ENCODE measurements around the gene UST.
A peak's percentile ranks its signal among the peaks of the same experiment; 100 is the strongest.

UST gene

DNA sequence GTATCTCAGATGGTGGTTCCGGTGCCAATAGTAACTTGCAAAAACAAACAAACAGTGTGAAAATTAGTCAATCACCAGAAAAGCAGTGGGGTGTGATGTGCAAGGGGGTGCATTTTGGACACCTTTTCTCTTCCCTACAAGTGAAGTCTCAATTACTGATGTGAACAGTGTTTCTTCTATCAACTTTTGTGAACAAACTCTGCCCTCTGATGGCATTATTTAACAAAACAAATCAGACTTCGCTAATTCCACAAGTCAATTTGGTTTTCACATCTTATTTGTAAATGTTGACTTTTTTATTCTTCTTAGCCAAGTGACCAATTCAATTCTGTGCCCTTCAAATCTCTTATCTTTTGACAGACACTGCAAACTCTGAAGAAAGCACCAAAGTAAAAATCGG is 212.2 kb downstream of the UST start:
- Histone ChIP-seq H3K4me3 (ENCODE audit: insufficient read depth in 1 of 2, low read depth in 1 of 2, low read length in 2 of 2) (no peak overlapping the region), H4K91ac (ENCODE audit: low read length) (no peak overlapping the region)

DNA sequence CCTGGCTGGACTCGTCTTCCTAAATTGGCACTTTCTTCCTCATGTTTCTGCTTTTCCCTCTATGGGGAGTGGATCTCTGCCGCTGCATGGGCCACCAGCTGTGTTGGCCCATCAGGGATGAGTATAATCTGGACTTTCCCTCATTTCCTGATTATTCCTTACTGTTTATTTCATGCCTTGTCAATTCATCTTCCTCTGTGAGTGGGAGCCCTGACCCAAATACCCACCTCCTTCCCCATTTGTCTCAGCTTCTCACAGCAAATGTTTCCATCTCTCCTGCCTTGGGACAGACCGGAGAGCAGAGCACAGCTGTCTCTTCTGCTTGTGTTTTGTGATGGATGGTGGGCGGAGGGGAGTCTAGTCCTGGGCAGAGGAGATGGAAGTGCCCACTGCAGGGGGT is 212.7 kb downstream of the UST start:
- Histone ChIP-seq H2BK120ac (ENCODE audit: low read depth, low read length) (no peak overlapping the region), H3K4ac (ENCODE audit: low read depth in 1 of 2, low read length in 2 of 2) (no peak overlapping the region), H2BK15ac (ENCODE audit: low read depth, poor library complexity, severe bottlenecking) (no peak overlapping the region), H3K27me3 (ENCODE audit: control insufficient read depth in 1 of 2, insufficient read depth in 1 of 2, low read length in 2 of 2) (peaks cover 0 to 3% of the 10 kb centered on the region in 2 experiments), H2AFZ (ENCODE audit: low read depth, low read length) (no peak overlapping the region), H3K4me2 (ENCODE audit: low read length, poor library complexity, severe bottlenecking) (no peak overlapping the region), H3K9ac (ENCODE audit: low read length) (no peak overlapping the region), H3K18ac (ENCODE audit: low read depth in 1 of 2, low read length in 2 of 2) (no peak overlapping the region), H3K4me3 (ENCODE audit: insufficient read depth in 1 of 2, low read depth in 1 of 2, low read length in 2 of 2) (no peak overlapping the region), H3K79me1 (replicated peaks; ENCODE audit: low read length, poor library complexity, severe bottlenecking) (no peaks in the 10 kb centered on the region), H3K14ac (ENCODE audit: low read length in 2 of 2) (no peak overlapping the region), H3K23ac (ENCODE audit: low read length in 2 of 2) (no peak overlapping the region), H4K91ac (ENCODE audit: low read length) (no peak overlapping the region), H2BK12ac (ENCODE audit: low read length in 2 of 2) (peak overlapping the region in 1 of 2 experiments; percentile 33), H4K8ac (ENCODE audit: low read length) (no peak overlapping the region), H2AK5ac (ENCODE audit: low read length, severe bottlenecking) (no peak overlapping the region), H3K9me3 (ENCODE audit: control insufficient read depth, low read length) (no peaks in the 10 kb centered on the region), H3K4me1 (ENCODE audit: control insufficient read depth, insufficient read depth, low read depth, low read length) (peaks cover 5% of the 10 kb centered on the region), H2BK5ac (ENCODE audit: low read depth, low read length, poor library complexity, severe bottlenecking) (no peak overlapping the region), H3K36me3 (ENCODE audit: control insufficient read depth in 1 of 2, insufficient read depth in 2 of 2, low read depth in 1 of 2, low read length in 2 of 2) (peaks cover 0 to 9% of the 10 kb centered on the region in 2 experiments), H3K27ac (ENCODE audit: low read length, poor library complexity, severe bottlenecking) (no peak overlapping the region)
- DNase-seq: no peak
- WGBS: 86% methylated on average over 4 of the region's 4 CpGs

More for the DNA sequence above, 212.2 kb downstream of the UST start:
- H4K8ac ChIP-seq (ENCODE audit: low read length): no peak overlapping the region
- H3K14ac ChIP-seq (ENCODE audit: low read length in 2 of 2): no peak overlapping the region
- no peak overlapping the region for H3K18ac ChIP-seq (ENCODE audit: low read depth in 1 of 2, low read length in 2 of 2)
- peaks cover 0 to 10% of the 10 kb centered on the region in 2 experiments for H3K36me3 ChIP-seq (ENCODE audit: control insufficient read depth in 1 of 2, insufficient read depth in 2 of 2, low read depth in 1 of 2, low read length in 2 of 2)
- H3K27ac ChIP-seq (ENCODE audit: low read length, poor library complexity, severe bottlenecking): no peak overlapping the region
- no peaks in the 10 kb centered on the region for H3K9me3 ChIP-seq (ENCODE audit: control insufficient read depth, low read length)
- H2BK120ac ChIP-seq (ENCODE audit: low read depth, low read length): no peak overlapping the region
- H2BK12ac ChIP-seq (ENCODE audit: low read length in 2 of 2): no peak overlapping the region
- over 99% methylated on average over 3 of the region's 3 CpGs for WGBS
- no peak overlapping the region for H3K23ac ChIP-seq (ENCODE audit: low read length in 2 of 2)
- no peak overlapping the region for H2BK5ac ChIP-seq (ENCODE audit: low read depth, low read length, poor library complexity, severe bottlenecking)
- no peak overlapping the region for H2AK5ac ChIP-seq (ENCODE audit: low read length, severe bottlenecking)
- H3K4ac ChIP-seq (ENCODE audit: low read depth in 1 of 2, low read length in 2 of 2): no peak overlapping the region
- no peaks in the 10 kb centered on the region for H3K79me1 ChIP-seq (replicated peaks; ENCODE audit: low read length, poor library complexity, severe bottlenecking)
- H3K4me2 ChIP-seq (ENCODE audit: low read length, poor library complexity, severe bottlenecking): no peak overlapping the region
- H3K4me1 ChIP-seq (ENCODE audit: control insufficient read depth, insufficient read depth, low read depth, low read length): peaks cover 5% of the 10 kb centered on the region
- H3K9ac ChIP-seq (ENCODE audit: low read length): no peak overlapping the region
- no peak for DNase-seq
- no peak overlapping the region for H2BK15ac ChIP-seq (ENCODE audit: low read depth, poor library complexity, severe bottlenecking)
- no peak overlapping the region for H2AFZ ChIP-seq (ENCODE audit: low read depth, low read length)
- H3K27me3 ChIP-seq (ENCODE audit: control insufficient read depth in 1 of 2, insufficient read depth in 1 of 2, low read length in 2 of 2): peaks cover 0 to 3% of the 10 kb centered on the region in 2 experiments

DNA sequence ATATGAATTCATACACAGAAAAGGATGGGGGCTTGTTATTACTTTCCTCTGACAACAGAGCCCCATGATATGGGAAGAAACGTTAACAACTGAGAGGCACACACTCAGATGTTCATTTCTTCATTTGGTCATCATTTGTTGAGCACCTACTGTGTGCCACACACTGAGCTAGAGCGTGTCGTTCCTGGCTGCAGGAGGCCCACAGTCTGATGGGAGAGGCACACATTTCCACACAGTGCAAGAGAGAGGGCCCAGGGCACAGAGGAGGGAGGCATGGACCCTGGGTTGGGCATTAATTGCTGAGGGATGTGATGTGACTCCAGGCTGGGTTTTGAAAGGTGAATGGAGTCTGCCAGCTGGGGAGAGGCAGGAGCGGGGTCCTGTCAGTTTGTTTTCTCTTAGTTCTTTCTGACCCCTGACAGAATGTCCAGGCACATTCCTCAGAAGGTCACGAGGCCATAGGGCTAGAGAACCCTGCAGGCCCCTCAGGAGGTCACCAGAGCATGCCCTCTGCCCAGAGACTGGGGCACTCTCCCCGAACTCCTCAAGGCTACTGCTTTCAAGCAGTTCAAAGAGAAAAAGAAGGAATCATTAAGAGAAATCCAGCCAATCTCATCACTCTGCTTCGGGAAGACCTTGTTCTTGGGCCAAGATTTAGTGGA is 216.2 kb downstream of the UST start:
- Histone ChIP-seq H3K18ac (ENCODE audit: low read depth in 1 of 2, low read length in 2 of 2) (peak overlapping the region in 1 of 2 experiments; percentile 75), H3K23ac (ENCODE audit: low read length in 2 of 2) (no peak overlapping the region), H3K36me3 (ENCODE audit: control insufficient read depth in 1 of 2, insufficient read depth in 2 of 2, low read depth in 1 of 2, low read length in 2 of 2) (no peaks in the 10 kb centered on the region), H3K79me1 (replicated peaks; ENCODE audit: low read length, poor library complexity, severe bottlenecking) (no peaks in the 10 kb centered on the region), H3K9me3 (ENCODE audit: control insufficient read depth, low read length) (no peaks in the 10 kb centered on the region), H2BK15ac (ENCODE audit: low read depth, poor library complexity, severe bottlenecking) (no peak overlapping the region), H4K8ac (ENCODE audit: low read length) (no peak overlapping the region), H3K27ac (ENCODE audit: low read length, poor library complexity, severe bottlenecking) (no peak overlapping the region), H2BK120ac (ENCODE audit: low read depth, low read length) (no peak overlapping the region), H3K4me2 (ENCODE audit: low read length, poor library complexity, severe bottlenecking) (no peak overlapping the region), H3K9ac (ENCODE audit: low read length) (no peak overlapping the region), H4K91ac (ENCODE audit: low read length) (no peak overlapping the region), H2AFZ (ENCODE audit: low read depth, low read length) (no peak overlapping the region), H3K4me1 (ENCODE audit: control insufficient read depth, insufficient read depth, low read depth, low read length) (peaks cover 5% of the 10 kb centered on the region), H3K4me3 (ENCODE audit: insufficient read depth in 1 of 2, low read depth in 1 of 2, low read length in 2 of 2) (no peak overlapping the region), H2BK5ac (ENCODE audit: low read depth, low read length, poor library complexity, severe bottlenecking) (no peak overlapping the region), H2BK12ac (ENCODE audit: low read length in 2 of 2) (no peak overlapping the region), H3K14ac (ENCODE audit: low read length in 2 of 2) (peak overlapping the region in 1 of 2 experiments; percentile 64), H3K27me3 (ENCODE audit: control insufficient read depth in 1 of 2, insufficient read depth in 1 of 2, low read length in 2 of 2) (peaks cover 0 to 3% of the 10 kb centered on the region in 2 experiments), H3K4ac (ENCODE audit: low read depth in 1 of 2, low read length in 2 of 2) (peak overlapping the region in 1 of 2 experiments; percentile 75), H2AK5ac (ENCODE audit: low read length, severe bottlenecking) (no peak overlapping the region)
- no peak for DNase-seq
- 75% methylated on average over 7 of the region's 7 CpGs for WGBS

DNA sequence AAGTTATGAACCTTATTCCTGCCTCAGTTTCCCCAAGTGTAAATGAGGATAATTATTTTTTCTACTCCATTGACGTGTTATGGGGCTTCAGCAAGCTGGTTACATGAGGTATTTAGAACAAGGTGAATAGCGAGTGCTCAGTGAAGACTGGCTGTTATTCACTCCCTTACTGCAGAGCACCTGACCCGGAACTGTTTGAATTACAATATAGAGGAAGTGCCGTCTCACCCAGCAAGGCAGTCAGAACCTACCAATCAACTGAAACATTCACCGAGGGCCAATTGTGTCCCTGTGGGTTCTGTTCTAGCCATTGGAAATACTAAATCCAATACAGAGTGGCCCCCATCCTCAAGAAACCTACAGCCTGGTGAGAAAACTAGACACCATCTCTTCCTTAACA is 216.9 kb downstream of the UST start:
- H4K91ac ChIP-seq (ENCODE audit: low read length): no peak overlapping the region
- H2BK15ac ChIP-seq (ENCODE audit: low read depth, poor library complexity, severe bottlenecking): no peak overlapping the region
- no peak overlapping the region for H3K9ac ChIP-seq (ENCODE audit: low read length)
- H3K14ac ChIP-seq (ENCODE audit: low read length in 2 of 2): no peak overlapping the region
- no peak overlapping the region for H2AFZ ChIP-seq (ENCODE audit: low read depth, low read length)
- no peak for DNase-seq
- H2BK5ac ChIP-seq (ENCODE audit: low read depth, low read length, poor library complexity, severe bottlenecking): no peak overlapping the region
- no peak overlapping the region for H3K4me3 ChIP-seq (ENCODE audit: insufficient read depth in 1 of 2, low read depth in 1 of 2, low read length in 2 of 2)
- H3K23ac ChIP-seq (ENCODE audit: low read length in 2 of 2): no peak overlapping the region
- no peak overlapping the region for H3K18ac ChIP-seq (ENCODE audit: low read depth in 1 of 2, low read length in 2 of 2)
- no peak overlapping the region for H4K8ac ChIP-seq (ENCODE audit: low read length)
- peaks cover 0 to 3% of the 10 kb centered on the region in 2 experiments for H3K27me3 ChIP-seq (ENCODE audit: control insufficient read depth in 1 of 2, insufficient read depth in 1 of 2, low read length in 2 of 2)
- no peak overlapping the region for H3K27ac ChIP-seq (ENCODE audit: low read length, poor library complexity, severe bottlenecking)
- no peak overlapping the region for H2AK5ac ChIP-seq (ENCODE audit: low read length, severe bottlenecking)
- no peak overlapping the region for H2BK120ac ChIP-seq (ENCODE audit: low read depth, low read length)
- 97% methylated on average over 5 of the region's 5 CpGs for WGBS
- no peak overlapping the region for H3K4ac ChIP-seq (ENCODE audit: low read depth in 1 of 2, low read length in 2 of 2)
- no peak overlapping the region for H3K4me2 ChIP-seq (ENCODE audit: low read length, poor library complexity, severe bottlenecking)
- H2BK12ac ChIP-seq (ENCODE audit: low read length in 2 of 2): no peak overlapping the region
- H3K9me3 ChIP-seq (ENCODE audit: control insufficient read depth, low read length): no peaks in the 10 kb centered on the region
- peaks cover 5% of the 10 kb centered on the region for H3K4me1 ChIP-seq (ENCODE audit: control insufficient read depth, insufficient read depth, low read depth, low read length)
- H3K36me3 ChIP-seq (ENCODE audit: control insufficient read depth in 1 of 2, insufficient read depth in 2 of 2, low read depth in 1 of 2, low read length in 2 of 2): no peaks in the 10 kb centered on the region
- H3K79me1 ChIP-seq (replicated peaks; ENCODE audit: low read length, poor library complexity, severe bottlenecking): no peaks in the 10 kb centered on the region

All from mesenchymal stem cell (in vitro differentiated cells and primary cell).